ENCODE measurements around the gene RPS5. TPM values are rescaled to one million over a fixed set of nuclear protein-coding genes. Genes with fewer than 3 reads are reported as not detected.
"Not testable (repeated sequence)": the region's sequence is repeated elsewhere in the genome, so short reads cannot be mapped to it uniquely, and the experiment has no call there.

The RPS5 gene
- total RNA-seq, 1 donor from 2014 or later = 2,403 TPM

DNA sequence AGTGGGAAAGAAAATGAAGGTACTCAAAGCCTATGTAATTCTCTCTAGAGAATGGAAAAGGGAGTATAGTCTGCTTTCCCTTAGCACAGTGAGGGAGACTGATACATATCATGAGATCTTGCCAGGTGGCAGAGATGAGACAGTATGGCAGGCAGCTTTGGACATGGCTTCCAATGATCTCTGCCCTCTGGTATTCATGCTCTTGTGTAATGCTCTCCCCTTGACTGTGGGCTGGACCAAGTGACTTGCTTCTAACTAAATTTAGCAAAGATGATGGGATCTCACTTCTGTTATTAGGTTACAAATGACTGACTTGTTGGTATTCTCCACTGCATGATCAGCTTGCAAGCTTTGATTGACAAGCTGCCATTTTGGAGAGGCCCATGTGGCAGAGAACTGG, 42.7 kb downstream of the RPS5 start:
- Histone ChIP-seq H3K36me3 (ENCODE audit: control insufficient read depth, insufficient read depth, low read length) (peaks cover 5% of the 10 kb centered on the region), H3K4me3 (ENCODE audit: low read depth, low read length) (no peak overlapping the region), H3K27me3 (ENCODE audit: control insufficient read depth, insufficient read depth, low read length) (no peaks in the 10 kb centered on the region)
- TF ChIP-seq, protein P1, sequence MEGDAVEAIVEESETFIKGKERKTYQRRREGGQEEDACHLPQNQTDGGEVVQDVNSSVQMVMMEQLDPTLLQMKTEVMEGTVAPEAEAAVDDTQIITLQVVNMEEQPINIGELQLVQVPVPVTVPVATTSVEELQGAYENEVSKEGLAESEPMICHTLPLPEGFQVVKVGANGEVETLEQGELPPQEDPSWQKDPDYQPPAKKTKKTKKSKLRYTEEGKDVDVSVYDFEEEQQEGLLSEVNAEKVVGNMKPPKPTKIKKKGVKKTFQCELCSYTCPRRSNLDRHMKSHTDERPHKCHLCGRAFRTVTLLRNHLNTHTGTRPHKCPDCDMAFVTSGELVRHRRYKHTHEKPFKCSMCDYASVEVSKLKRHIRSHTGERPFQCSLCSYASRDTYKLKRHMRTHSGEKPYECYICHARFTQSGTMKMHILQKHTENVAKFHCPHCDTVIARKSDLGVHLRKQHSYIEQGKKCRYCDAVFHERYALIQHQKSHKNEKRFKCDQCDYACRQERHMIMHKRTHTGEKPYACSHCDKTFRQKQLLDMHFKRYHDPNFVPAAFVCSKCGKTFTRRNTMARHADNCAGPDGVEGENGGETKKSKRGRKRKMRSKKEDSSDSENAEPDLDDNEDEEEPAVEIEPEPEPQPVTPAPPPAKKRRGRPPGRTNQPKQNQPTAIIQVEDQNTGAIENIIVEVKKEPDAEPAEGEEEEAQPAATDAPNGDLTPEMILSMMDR (IDR thresholded peaks at IDR 0.05; ENCODE audit: insufficient read depth, low read length, poor library complexity, severe bottlenecking) = no peak
- DNase-seq (ENCODE audit: low read depth) = no peak

DNA sequence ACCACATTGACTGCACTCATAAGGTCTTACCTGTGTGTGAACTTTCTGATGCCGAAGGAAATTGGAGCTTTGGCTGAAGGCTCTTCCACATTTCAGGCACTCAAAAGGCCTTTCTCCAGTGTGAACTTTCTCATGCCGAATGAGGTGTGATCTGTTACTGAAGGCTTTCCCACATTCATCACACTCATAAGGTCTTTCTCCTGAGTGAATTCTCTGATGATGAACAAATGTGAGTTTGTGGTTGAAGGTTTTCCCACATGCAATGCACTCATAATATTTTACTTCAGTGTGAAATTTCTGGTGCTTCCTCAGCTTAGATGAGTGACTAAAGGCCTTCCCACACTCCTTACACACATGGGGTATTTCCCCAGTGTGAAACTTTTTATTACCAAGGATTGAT, 47.1 kb downstream of the RPS5 start:
- TF ChIP-seq, protein P1 (IDR thresholded peaks at IDR 0.05; ENCODE audit: insufficient read depth, low read length, poor library complexity, severe bottlenecking) = no peak
- no peak overlapping the region for H3K4me3 ChIP-seq (ENCODE audit: low read depth, low read length)
- no peak for DNase-seq (ENCODE audit: low read depth)
- H3K27me3 ChIP-seq (ENCODE audit: control insufficient read depth, insufficient read depth, low read length) = no peaks in the 10 kb centered on the region
- peaks cover 6% of the 10 kb centered on the region for H3K36me3 ChIP-seq (ENCODE audit: control insufficient read depth, insufficient read depth, low read length)

DNA sequence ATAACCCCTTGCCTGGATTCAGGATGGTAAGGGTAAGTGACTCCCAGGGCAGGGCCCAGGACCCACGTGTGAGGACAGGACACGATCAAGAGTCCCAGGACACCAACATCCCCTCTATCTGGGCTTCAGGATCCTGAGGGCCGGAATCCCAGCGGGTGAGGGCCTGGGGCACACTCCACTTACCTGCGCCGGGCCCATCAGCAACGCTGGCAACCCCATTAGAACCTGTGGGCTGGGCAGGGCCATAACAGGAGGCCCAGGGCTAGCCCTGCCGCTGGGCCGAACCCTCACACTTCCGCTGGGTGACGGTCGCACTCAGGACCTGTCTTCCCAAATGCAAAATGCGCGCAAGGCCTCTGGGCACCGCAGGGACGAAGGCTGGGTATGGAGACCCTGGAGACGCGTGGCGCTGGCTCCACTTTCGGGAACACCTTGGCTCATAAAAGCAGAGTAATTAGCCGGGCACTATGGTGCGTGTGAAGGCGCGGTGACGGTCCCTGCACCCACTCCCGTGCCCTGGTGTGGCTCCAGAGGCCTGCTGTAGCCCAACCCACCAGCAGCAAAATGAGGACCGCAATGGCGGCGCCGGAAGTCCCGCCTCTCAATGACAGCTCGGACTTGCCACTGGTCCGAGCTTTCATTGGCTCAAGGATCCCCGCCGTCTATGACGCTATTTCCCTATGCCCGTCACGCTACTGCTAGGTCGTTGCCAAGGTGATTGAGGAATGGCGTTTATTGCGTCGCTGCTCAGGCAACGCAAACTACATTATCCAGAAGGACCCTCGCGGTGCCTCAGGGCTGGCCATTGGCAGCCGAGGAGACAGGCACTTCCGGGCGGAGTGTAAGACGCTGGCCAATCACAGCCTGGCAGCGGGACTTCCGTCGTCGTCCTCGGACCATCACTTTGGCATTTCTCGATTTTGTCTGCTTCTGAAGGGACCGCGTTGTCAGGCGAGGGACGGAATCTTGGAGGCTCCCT, 52.8 kb downstream of the RPS5 start, which contains the start of gene ZNF132:
ZNF132 (minus strand) TSS at position 578 of the 979 bp plus-strand sequence; CDS start at position 246, 332 bp downstream.
- no peaks in the 10 kb centered on the region for H3K27me3 ChIP-seq (ENCODE audit: control insufficient read depth, insufficient read depth, low read length)
- peaks cover 1% of the 10 kb centered on the region for H3K36me3 ChIP-seq (ENCODE audit: control insufficient read depth, insufficient read depth, low read length)
- TF ChIP-seq, protein P1 (IDR thresholded peaks at IDR 0.05; ENCODE audit: insufficient read depth, low read length, poor library complexity, severe bottlenecking) = no peak
- DNase-seq (ENCODE audit: low read depth) = peak; percentile 100
- H3K4me3 ChIP-seq (ENCODE audit: low read depth, low read length) = peak within 1 kb of the TSS; percentile 87

DNA sequence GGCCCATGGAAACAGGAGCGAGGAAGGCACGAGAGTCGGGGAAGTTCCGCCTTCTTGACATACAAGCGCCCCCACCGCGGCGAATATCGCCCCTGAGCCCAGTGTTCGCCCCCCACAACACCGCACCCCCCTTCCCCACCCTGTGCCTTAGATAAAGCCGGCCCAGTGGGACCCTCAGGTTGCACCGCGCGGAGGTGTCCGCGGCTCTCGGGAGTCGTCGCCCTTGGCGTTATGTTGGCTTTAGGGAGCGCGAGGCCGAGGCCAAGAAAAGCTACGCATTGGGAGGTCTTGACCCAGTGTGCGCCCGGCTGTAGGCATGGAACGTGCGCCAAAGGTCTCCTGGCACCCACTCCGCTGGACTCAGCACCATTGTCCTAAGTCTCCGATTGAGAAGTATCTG, 53.5 kb downstream of the RPS5 start:
- TF ChIP-seq, protein P1 (IDR thresholded peaks at IDR 0.05; ENCODE audit: insufficient read depth, low read length, poor library complexity, severe bottlenecking) = no peak

DNA sequence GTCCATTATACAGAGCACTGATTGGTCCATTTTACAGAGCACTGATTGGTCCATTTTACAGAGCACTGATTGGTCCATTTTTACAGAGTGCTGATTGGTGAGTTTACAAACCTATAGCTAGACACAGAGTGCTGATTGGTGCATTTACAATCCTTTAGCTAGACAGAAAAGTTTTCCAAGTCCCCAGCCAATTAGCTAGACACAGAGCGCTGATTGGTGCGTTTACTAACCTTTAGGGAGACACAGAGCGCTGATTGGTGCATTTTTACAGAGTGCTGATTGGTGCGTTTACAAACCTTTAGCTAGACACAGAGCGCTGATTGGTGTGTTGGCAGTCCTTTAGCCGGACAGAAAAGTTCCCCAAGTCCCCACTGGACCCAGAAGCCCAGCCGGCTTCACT, 55.9 kb downstream of the RPS5 start:
- not testable (repeated sequence) for H3K36me3 ChIP-seq (ENCODE audit: control insufficient read depth, insufficient read depth, low read length); H3K4me3 ChIP-seq (ENCODE audit: low read depth, low read length); H3K27me3 ChIP-seq (ENCODE audit: control insufficient read depth, insufficient read depth, low read length); DNase-seq (ENCODE audit: low read depth)

More for the DNA sequence above, 53.5 kb downstream of the RPS5 start:
- no peak for DNase-seq (ENCODE audit: low read depth)
- Histone ChIP-seq H3K4me3 (ENCODE audit: low read depth, low read length) (peak overlapping the region; percentile 87), H3K27me3 (ENCODE audit: control insufficient read depth, insufficient read depth, low read length) (no peaks in the 10 kb centered on the region), H3K36me3 (ENCODE audit: control insufficient read depth, insufficient read depth, low read length) (peaks cover 1% of the 10 kb centered on the region)

Other genes with a start within 250 kb of the RPS5 start
- gene ZNF329, start 236.5 kb upstream of the RPS5 start, total RNA-seq = 5.7 and 10.5 TPM in 2 replicates
- 16.8 and 25.3 TPM in 2 replicates for gene ZNF274, start 204.2 kb upstream of the RPS5 start, total RNA-seq
- 34.4 and 40.6 TPM in 2 replicates for gene ZNF544, start 158.4 kb upstream of the RPS5 start, total RNA-seq
- 7.1 and 9.4 TPM in 2 replicates for gene ZNF8, start 108.3 kb upstream of the RPS5 start, total RNA-seq
- 44.9 and 48.3 TPM in 2 replicates for gene ERVK3-1, start 81.9 kb upstream of the RPS5 start, total RNA-seq
- gene ZSCAN22, start 60.3 kb upstream of the RPS5 start, total RNA-seq = 2.0 and 4.0 TPM in 2 replicates
- 6.7 and 8.1 TPM in 2 replicates for gene A1BG, start 33.8 kb upstream of the RPS5 start, total RNA-seq
- 0.58 and 3.1 TPM in 2 replicates for gene ZNF497, start 24.5 kb upstream of the RPS5 start, total RNA-seq
- gene ZNF837, start 6.2 kb upstream of the RPS5 start, total RNA-seq = 4.3 and 5.9 TPM in 2 replicates
- gene RNF225, start 8.4 kb downstream of the RPS5 start, total RNA-seq = not detected in 2 replicates
- 6.6 and 7.1 TPM in 2 replicates for gene ZNF584, start 21.4 kb downstream of the RPS5 start, total RNA-seq
- gene ZNF132, start 52.9 kb downstream of the RPS5 start, total RNA-seq = 4.2 and 4.8 TPM in 2 replicates
- 5.0 and 5.8 TPM in 2 replicates for gene ZNF324B, start 64.4 kb downstream of the RPS5 start, total RNA-seq
- gene ZNF324, start 79.8 kb downstream of the RPS5 start, total RNA-seq = 7.2 and 12.3 TPM in 2 replicates
- 10.8 and 13.1 TPM in 2 replicates for gene ZNF446, start 89.1 kb downstream of the RPS5 start, total RNA-seq
- 9.2 and 14.1 TPM in 2 replicates for gene SLC27A5, start 124.7 kb downstream of the RPS5 start, total RNA-seq
- 15.6 and 16.2 TPM in 2 replicates for gene ZBTB45, start 132.5 kb downstream of the RPS5 start, total RNA-seq
- gene TRIM28, start 156.8 kb downstream of the RPS5 start, total RNA-seq = 381 and 470 TPM in 2 replicates
- gene CHMP2A, start 167.8 kb downstream of the RPS5 start, total RNA-seq = 139 and 154 TPM in 2 replicates
- gene UBE2M, start 171.3 kb downstream of the RPS5 start, total RNA-seq = 50.3 and 58.2 TPM in 2 replicates
- 14.6 and 19.3 TPM in 2 replicates for gene MZF1, start 186.1 kb downstream of the RPS5 start, total RNA-seq

Data from kidney epithelial cell (primary cell).